HG03342 (cell line): ENCODE measurements around the gene SCIN.
"Not testable (repeated sequence)": the region's sequence is repeated elsewhere in the genome, so short reads cannot be mapped to it uniquely, and the experiment has no call there.

Experiments used
- ATAC-seq: cut with Tn5 transposase; IDR thresholded peaks from one replicate; pipeline ENCODE4 v1.9.1; 2021; ENCODE audit warnings: mild to moderate bottlenecking, moderate library complexity; ENCODE audit not compliant: unreplicated experiment

Gene SCIN

GRCh38 chr7:12645212-12645611 lies 74.7 kb downstream of the SCIN start:
- not testable (repeated sequence) for ATAC-seq

GRCh38 chr7:12646139-12646538 lies 75.6 kb downstream of the SCIN start:
- ATAC-seq = no peak

GRCh38 chr7:12647364-12648219 lies 77.1 kb downstream of the SCIN start:
- no peak for ATAC-seq

GRCh38 chr7:12648704-12649261 lies 78.3 kb downstream of the SCIN start:
- no peak for ATAC-seq

- no peak for ATAC-seq
Observed at GRCh38 chr7:12649348-12649747, 78.8 kb downstream of the SCIN start.

GRCh38 chr7:12650080-12650479 lies 79.6 kb downstream of the SCIN start:
- ATAC-seq = no peak

- ATAC-seq = no peak
Observed at GRCh38 chr7:12653110-12653509, 82.6 kb downstream of the SCIN start.

GRCh38 chr7:12653518-12653917 lies 83.0 kb downstream of the SCIN start:
- ATAC-seq = no peak

- no peak for ATAC-seq
Observed at GRCh38 chr7:12655161-12655560, 84.6 kb downstream of the SCIN start.

- not testable (repeated sequence) for ATAC-seq
Observed at GRCh38 chr7:12660423-12660822, 89.9 kb downstream of the SCIN start.

- not testable (repeated sequence) for ATAC-seq
Observed at GRCh38 chr7:12660986-12661385, 90.5 kb downstream of the SCIN start.

GRCh38 chr7:12661581-12661980 lies 91.1 kb downstream of the SCIN start:
- ATAC-seq = no peak

- no peak for ATAC-seq
Observed at GRCh38 chr7:12670000-12670729, 99.6 kb downstream of the SCIN start.

GRCh38 chr7:12670743-12671520 lies 100.4 kb downstream of the SCIN start:
- no peak for ATAC-seq

GRCh38 chr7:12673436-12673835 lies 102.9 kb downstream of the SCIN start:
- ATAC-seq = not testable (repeated sequence)

- ATAC-seq = no peak
Observed at GRCh38 chr7:12674053-12674452, 103.5 kb downstream of the SCIN start.

GRCh38 chr7:12674861-12675260 lies 104.3 kb downstream of the SCIN start:
- peak; percentile 44 for ATAC-seq

- ATAC-seq = no peak
Observed at GRCh38 chr7:12683678-12684585, 113.4 kb downstream of the SCIN start.

GRCh38 chr7:12684733-12685132 lies 114.2 kb downstream of the SCIN start:
- ATAC-seq = no peak

- no peak for ATAC-seq
Observed at GRCh38 chr7:12685550-12685949, 115.0 kb downstream of the SCIN start.
